Activated CD8-positive, alpha-beta memory T cell treated with anti-CD3 and anti-CD28 coated beads, Interleukin-2, amount 50 U/mL, for 48 hours (primary cell): Measurements from ENCODE around the gene ZNF79.
A peak's percentile ranks its signal among the peaks of the same experiment; 100 is the strongest.

Experiments used
- DNase-seq: peaks from one replicate; pipeline ENCODE4 v3.0.0-alpha.2; 2020

Gene ZNF79

GRCh38 chr9:127423934-127424675 lies at the start of gene ZNF79:
ZNF79 (plus strand) TSS chr9:127424382; CDS start chr9:127424788, 406 bp downstream.
- DNase-seq, result peak; percentile 97

GRCh38 chr9:127380479-127380878 lies 43.7 kb upstream of the ZNF79 start:
- DNase-seq, result no peak

- DNase-seq, result no peak
Measured at GRCh38 chr9:127382541-127382940, 41.6 kb upstream of the ZNF79 start.

- DNase-seq, result no peak
Measured at GRCh38 chr9:127384016-127384730, 40.0 kb upstream of the ZNF79 start.

- DNase-seq, result no peak
Measured at GRCh38 chr9:127384901-127385300, 39.3 kb upstream of the ZNF79 start.

- no peak for DNase-seq
Measured at GRCh38 chr9:127386249-127386648, 37.9 kb upstream of the ZNF79 start.

- DNase-seq, result no peak
Measured at GRCh38 chr9:127386981-127387380, 37.2 kb upstream of the ZNF79 start.

- peak; percentile 86 for DNase-seq
Measured at GRCh38 chr9:127388037-127388855, 35.9 kb upstream of the ZNF79 start.

GRCh38 chr9:127388856-127389238 lies 35.3 kb upstream of the ZNF79 start:
- no peak for DNase-seq

- DNase-seq, result no peak
Measured at GRCh38 chr9:127389381-127390247, 34.6 kb upstream of the ZNF79 start.

- no peak for DNase-seq
Measured at GRCh38 chr9:127390248-127390545, 34.0 kb upstream of the ZNF79 start.

- no peak for DNase-seq
Measured at GRCh38 chr9:127390563-127390962, 33.6 kb upstream of the ZNF79 start.

- DNase-seq, result no peak
Measured at GRCh38 chr9:127392166-127392565, 32.0 kb upstream of the ZNF79 start.

GRCh38 chr9:127392976-127393375 lies 31.2 kb upstream of the ZNF79 start:
- DNase-seq, result no peak

GRCh38 chr9:127393645-127394044 lies 30.5 kb upstream of the ZNF79 start:
- DNase-seq, result no peak

- DNase-seq, result no peak
Measured at GRCh38 chr9:127395497-127396252, 28.5 kb upstream of the ZNF79 start.

- no peak for DNase-seq
Measured at GRCh38 chr9:127396253-127396807, 27.9 kb upstream of the ZNF79 start.

- DNase-seq, result peak; percentile 92
Measured at GRCh38 chr9:127396808-127397645, 27.2 kb upstream of the ZNF79 start, which contains the start of gene SLC2A8. SLC2A8 (plus strand) TSS chr9:127397169; CDS start chr9:127397231, 62 bp downstream.

- peak; percentile 70 for DNase-seq
Measured at GRCh38 chr9:127397646-127398274, 26.4 kb upstream of the ZNF79 start.

GRCh38 chr9:127398275-127398647 lies 25.9 kb upstream of the ZNF79 start:
- no peak for DNase-seq
